GM19099 (cell line): Measurements from ENCODE around the gene OR51V1.

Experiments used
- POLR2A ChIP-seq: IDR thresholded peaks from 3 replicates; pipeline ENCODE4 v1.6.1; 2011; ENCODE audit warnings: low read depth; ENCODE audit not compliant: insufficient read length; ENCODE audit errors: extremely low read depth

Gene OR51V1

GRCh38 chr11:5235364-5236095, 35.0 kb upstream of the OR51V1 start:
- TF ChIP-seq POLR2A = no peak

GRCh38 chr11:5234381-5234834, 33.9 kb upstream of the OR51V1 start, which contains the start of gene HBD:
TSS of gene HBD (minus strand) at chr11:5234483. CDS start at chr11:5234433, 50 bp downstream.
- no peak for TF ChIP-seq POLR2A

- TF ChIP-seq POLR2A = no peak
Observed at GRCh38 chr11:5233307-5233706, 32.8 kb upstream of the OR51V1 start.

GRCh38 chr11:5232821-5233220, 32.3 kb upstream of the OR51V1 start:
- TF ChIP-seq POLR2A = no peak

- no peak for TF ChIP-seq POLR2A
Observed at GRCh38 chr11:5232176-5232575, 31.7 kb upstream of the OR51V1 start.

GRCh38 chr11:5231111-5231510, 30.6 kb upstream of the OR51V1 start:
- TF ChIP-seq POLR2A = no peak

- TF ChIP-seq POLR2A = no peak
Observed at GRCh38 chr11:5230266-5230665, 29.8 kb upstream of the OR51V1 start.

- TF ChIP-seq POLR2A = no peak
Observed at GRCh38 chr11:5229796-5230195, 29.3 kb upstream of the OR51V1 start.

GRCh38 chr11:5229356-5229755, 28.9 kb upstream of the OR51V1 start:
- TF ChIP-seq POLR2A = no peak

DNA sequence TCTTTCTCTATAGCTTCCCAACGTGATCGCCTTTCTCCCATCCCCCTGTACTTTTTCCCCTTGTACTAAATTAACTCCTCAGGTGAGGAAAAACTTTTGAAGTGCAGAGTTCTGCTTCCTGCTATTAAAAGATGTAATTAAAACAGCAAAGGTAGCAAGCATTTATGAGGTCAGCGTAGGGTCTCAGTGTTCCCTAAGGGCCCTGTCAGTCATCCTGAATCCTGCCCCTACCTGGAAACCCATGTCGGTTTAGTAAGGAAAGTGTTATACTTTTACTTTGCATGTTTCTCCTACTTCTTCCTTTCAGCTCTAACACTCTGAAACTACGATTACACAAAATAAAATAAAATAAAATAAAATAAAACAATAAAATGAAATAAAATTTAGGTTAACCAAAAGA, 27.6 kb upstream of the OR51V1 start:
- no peak for TF ChIP-seq POLR2A

DNA sequence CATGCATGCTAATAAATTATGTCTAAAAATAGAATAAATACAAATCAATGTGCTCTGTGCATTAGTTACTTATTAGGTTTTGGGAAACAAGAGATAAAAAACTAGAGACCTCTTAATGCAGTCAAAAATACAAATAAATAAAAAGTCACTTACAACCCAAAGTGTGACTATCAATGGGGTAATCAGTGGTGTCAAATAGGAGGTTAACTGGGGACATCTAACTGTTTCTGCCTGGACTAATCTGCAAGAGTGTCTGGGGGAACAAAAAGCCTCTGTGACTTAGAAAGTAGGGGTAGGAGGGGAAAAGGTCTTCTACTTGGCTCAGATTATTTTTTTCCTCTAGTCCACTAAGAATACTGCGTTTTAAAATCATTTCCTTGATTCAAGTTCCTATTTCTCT, 27.2 kb upstream of the OR51V1 start:
- TF ChIP-seq POLR2A = no peak

DNA sequence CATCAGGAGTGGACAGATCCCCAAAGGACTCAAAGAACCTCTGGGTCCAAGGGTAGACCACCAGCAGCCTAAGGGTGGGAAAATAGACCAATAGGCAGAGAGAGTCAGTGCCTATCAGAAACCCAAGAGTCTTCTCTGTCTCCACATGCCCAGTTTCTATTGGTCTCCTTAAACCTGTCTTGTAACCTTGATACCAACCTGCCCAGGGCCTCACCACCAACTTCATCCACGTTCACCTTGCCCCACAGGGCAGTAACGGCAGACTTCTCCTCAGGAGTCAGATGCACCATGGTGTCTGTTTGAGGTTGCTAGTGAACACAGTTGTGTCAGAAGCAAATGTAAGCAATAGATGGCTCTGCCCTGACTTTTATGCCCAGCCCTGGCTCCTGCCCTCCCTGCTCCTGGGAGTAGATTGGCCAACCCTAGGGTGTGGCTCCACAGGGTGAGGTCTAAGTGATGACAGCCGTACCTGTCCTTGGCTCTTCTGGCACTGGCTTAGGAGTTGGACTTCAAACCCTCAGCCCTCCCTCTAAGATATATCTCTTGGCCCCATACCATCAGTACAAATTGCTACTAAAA, 26.3 kb upstream of the OR51V1 start, which contains the start of gene HBB:
Gene HBB, minus strand, starts transcription at position 340 of the 579 bp plus-strand sequence. Its CDS starts 50 bp downstream, at position 290.
- no peak for TF ChIP-seq POLR2A

DNA sequence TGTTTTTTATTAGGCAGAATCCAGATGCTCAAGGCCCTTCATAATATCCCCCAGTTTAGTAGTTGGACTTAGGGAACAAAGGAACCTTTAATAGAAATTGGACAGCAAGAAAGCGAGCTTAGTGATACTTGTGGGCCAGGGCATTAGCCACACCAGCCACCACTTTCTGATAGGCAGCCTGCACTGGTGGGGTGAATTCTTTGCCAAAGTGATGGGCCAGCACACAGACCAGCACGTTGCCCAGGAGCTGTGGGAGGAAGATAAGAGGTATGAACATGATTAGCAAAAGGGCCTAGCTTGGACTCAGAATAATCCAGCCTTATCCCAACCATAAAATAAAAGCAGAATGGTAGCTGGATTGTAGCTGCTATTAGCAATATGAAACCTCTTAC, 25.0 kb upstream of the OR51V1 start:
- no peak for TF ChIP-seq POLR2A

DNA sequence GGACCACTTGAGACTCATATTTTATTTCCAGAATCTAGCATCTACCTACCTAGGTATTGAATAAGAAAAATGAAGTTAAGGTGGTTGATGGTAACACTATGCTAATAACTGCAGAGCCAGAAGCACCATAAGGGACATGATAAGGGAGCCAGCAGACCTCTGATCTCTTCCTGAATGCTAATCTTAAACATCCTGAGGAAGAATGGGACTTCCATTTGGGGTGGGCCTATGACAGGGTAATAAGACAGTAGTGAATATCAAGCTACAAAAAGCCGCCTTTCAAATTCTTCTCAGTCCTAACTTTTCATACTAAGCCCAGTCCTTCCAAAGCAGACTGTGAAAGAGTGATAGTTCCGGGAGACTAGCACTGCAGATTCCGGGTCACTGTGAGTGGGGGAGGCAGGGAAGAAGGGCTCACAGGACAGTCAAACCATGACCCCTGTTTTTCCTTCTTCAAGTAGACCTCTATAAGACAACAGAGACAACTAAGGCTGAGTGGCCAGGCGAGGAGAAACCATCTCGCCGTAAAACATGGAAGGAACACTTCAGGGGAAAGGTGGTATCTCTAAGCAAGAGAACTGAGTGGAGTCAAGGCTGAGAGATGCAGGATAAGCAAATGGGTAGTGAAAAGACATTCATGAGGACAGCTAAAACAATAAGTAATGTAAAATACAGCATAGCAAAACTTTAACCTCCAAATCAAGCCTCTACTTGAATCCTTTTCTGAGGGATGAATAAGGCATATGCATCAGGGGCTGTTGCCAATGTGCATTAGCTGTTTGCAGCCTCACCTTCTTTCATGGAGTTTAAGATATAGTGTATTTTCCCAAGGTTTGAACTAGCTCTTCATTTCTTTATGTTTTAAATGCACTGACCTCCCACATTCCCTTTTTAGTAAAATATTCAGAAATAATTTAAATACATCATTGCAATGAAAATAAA, 24.3 kb upstream of the OR51V1 start:
- TF ChIP-seq POLR2A = no peak

- TF ChIP-seq POLR2A = no peak
Observed at GRCh38 chr11:5223686-5224085, 23.2 kb upstream of the OR51V1 start.
